Embryonic facial prominence (tissue), 1 donor: ENCODE measurements around the gene CTDSPL.
"Not testable (repeated sequence)": the region's sequence is repeated elsewhere in the genome, so short reads cannot be mapped to it uniquely, and the experiment has no call there.

ENCODE experiments used
- DNase-seq: peaks from one replicate; pipeline ENCODE4 v3.0.0-alpha.2; 2016; ENCODE audit errors: extremely low spot score

Gene CTDSPL

GRCh38 chr3:38018296-38019266 lies 156.9 kb downstream of the CTDSPL start:
- no peak for DNase-seq

GRCh38 chr3:38019658-38020341 lies 158.1 kb downstream of the CTDSPL start:
- DNase-seq = no peak

GRCh38 chr3:38020342-38020726 lies 158.7 kb downstream of the CTDSPL start:
- no peak for DNase-seq

GRCh38 chr3:38021196-38021595 lies 159.5 kb downstream of the CTDSPL start:
- no peak for DNase-seq

- DNase-seq = no peak
Measured at GRCh38 chr3:38022301-38022700, 160.6 kb downstream of the CTDSPL start.

GRCh38 chr3:38022896-38023709 lies 161.4 kb downstream of the CTDSPL start:
- no peak for DNase-seq

- no peak for DNase-seq
Measured at GRCh38 chr3:38026856-38027255, 165.2 kb downstream of the CTDSPL start.

- DNase-seq = no peak
Measured at GRCh38 chr3:38027466-38028465, 166.1 kb downstream of the CTDSPL start.

GRCh38 chr3:38028621-38029361 lies 167.1 kb downstream of the CTDSPL start:
- no peak for DNase-seq

GRCh38 chr3:38029400-38030125 lies 167.9 kb downstream of the CTDSPL start, which contains the start of gene PLCD1:
Gene PLCD1, minus strand, starts transcription at chr3:38029642. Its CDS starts 103 bp downstream, at chr3:38029539.
- no peak for DNase-seq

- no peak for DNase-seq
Measured at GRCh38 chr3:38030126-38031021, 168.7 kb downstream of the CTDSPL start.

GRCh38 chr3:38031022-38031994 lies 169.6 kb downstream of the CTDSPL start:
- no peak for DNase-seq

- DNase-seq = no peak
Measured at GRCh38 chr3:38032328-38032865, 170.7 kb downstream of the CTDSPL start.

GRCh38 chr3:38033586-38033985 lies 171.9 kb downstream of the CTDSPL start:
- DNase-seq = not testable (repeated sequence)
